Measurements from ENCODE around the gene SPINK4.

SPINK4 gene

DNA sequence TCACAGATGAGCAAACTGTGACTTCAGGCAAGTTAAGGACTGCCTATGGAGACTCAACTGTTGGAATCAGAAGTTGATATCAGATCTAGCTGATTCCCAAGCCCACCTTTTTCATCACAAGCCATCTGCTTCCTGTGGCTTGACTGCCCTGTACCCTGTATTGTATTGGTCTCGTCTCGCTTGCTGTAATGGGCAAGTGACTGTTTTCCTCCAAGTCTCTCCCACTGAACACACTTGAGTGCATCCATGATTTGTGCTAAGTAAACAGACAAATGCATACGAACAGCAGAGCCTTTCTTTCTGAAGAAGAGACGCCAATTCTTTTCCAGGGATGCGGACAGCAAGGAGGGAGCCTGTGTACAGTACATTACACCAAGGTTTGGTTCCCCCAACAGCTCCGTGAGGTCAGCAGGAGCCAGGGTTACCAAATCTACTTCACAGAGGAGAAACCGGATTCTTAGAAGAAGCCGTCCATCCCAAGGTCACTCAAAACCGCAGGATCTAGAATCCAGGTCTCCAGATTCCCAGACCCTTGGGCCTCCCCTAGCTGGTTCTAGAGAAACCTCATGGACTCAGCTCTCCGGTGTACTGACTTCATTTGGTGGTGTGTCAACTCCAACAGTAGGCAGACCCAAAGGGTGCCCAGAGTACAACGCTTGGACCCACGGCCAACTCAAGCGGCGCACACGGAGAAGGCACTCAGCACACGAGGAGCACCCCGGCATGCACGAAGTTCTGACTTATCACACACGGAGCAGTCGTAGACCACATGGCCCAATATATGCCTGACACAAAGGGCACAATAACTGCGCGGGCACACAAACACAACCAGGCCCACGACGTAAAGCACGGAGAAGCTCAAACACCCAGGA lies 23.4 kb downstream of the SPINK4 start:
- DNase-seq = peak; percentile 20

DNA sequence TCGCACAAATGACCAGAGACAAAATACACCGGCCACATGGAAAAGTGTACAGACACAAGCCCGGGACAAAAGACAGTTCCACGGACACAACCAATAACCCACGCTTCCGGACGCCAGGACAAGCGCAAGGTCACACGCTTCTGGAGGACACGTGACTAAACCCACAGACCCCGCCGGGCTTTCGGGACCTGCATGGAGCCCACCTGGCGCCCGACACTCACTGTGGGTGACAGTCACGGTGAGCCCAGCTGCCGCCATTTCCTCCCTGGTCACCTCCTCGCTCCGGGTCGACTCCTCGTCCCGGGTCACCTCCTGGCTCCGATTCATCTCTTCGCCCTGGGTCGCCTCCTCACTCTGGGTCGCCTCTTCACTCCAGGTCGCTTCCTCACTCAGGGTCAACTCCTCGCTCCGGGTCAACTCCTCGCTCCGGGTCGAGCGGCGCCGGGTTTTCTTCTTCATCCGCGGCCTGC lies 24.1 kb downstream of the SPINK4 start:
- peak; percentile 37 for DNase-seq

GRCh38 chr9:33264473-33265177 lies 24.7 kb downstream of the SPINK4 start, which contains the start of the genes BAG1 and CHMP5:
BAG1 (minus strand) TSS chr9:33264708.
CHMP5 (plus strand) TSS chr9:33265049; CDS start chr9:33265079, 30 bp downstream.
- DNase-seq = peak; percentile 100

- DNase-seq = no peak
These were observed 25.4 kb downstream of the SPINK4 start for GRCh38 chr9:33265211-33265865.

GRCh38 chr9:33267151-33267767 lies 27.3 kb downstream of the SPINK4 start:
- no peak for DNase-seq

- no peak for DNase-seq
These were observed 30.2 kb downstream of the SPINK4 start for GRCh38 chr9:33270146-33270545.

DNA sequence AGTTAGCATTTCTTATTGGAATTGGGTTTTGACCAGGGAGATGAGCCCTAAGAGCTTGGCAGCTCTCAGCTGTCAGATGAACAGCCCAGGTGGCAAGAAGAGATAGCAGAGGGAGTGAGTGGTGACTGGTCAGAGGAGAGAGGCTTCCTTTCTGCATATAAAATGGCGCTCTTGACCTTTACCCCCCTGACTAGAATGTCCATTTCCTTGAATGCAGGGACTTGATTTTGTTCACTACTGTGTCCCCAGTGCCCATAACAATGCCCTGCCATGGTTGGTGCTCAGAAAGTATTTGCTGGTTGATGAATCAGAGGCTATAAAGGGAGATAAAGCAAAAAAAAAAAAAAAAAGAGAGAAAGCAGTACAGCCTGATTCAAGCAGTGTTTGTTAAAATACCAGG lies 32.1 kb downstream of the SPINK4 start:
- DNase-seq = no peak

- DNase-seq = no peak
These were observed 33.5 kb downstream of the SPINK4 start for GRCh38 chr9:33273266-33273971.

- DNase-seq = no peak
These were observed 34.0 kb downstream of the SPINK4 start for GRCh38 chr9:33273972-33274328.

DNA sequence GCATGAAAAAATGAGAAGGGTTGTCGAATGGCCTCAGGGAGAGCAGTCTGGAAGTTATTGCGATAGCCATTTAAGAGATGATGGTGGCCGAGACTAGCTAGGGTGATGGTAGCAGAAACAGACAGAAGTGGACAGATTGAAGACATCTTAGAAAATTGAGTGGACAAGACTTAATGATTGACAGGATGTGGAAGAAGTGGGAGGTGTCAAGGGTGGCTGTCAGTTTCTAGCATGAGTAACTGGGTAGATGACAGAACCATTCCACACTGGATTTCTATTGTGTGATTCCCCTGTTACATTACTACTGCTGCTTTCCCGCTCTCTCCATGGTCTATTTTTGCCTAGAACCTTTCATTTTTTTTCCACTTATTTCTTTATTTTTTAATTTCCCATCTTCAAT lies 37.5 kb downstream of the SPINK4 start:
- DNase-seq = no peak

DNA sequence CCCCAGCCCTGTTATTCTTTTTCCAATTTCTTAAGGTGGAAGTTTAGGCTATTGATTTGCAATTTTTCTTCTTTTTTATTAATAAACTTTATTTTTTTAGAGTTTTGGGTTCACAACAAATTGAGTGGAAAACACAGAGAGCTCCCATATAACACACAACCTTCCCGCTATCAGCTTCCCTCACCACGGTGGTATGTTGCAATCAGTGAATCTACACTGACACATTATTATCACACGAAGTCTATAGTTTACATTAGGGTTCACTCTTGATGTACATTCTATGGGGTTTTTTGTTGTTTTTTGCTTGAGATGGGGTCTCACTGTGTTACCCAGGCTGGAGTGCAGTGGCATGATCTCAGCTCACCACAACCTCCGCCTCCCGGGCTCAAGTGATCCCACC lies 45.5 kb downstream of the SPINK4 start:
- DNase-seq = no peak

GRCh38 chr9:33287087-33287490 lies 47.1 kb downstream of the SPINK4 start:
- peak; percentile 58 for DNase-seq

GRCh38 chr9:33288235-33288634 lies 48.3 kb downstream of the SPINK4 start:
- DNase-seq = no peak

- DNase-seq = no peak
These were observed 49.0 kb downstream of the SPINK4 start for GRCh38 chr9:33288828-33289483.

DNA sequence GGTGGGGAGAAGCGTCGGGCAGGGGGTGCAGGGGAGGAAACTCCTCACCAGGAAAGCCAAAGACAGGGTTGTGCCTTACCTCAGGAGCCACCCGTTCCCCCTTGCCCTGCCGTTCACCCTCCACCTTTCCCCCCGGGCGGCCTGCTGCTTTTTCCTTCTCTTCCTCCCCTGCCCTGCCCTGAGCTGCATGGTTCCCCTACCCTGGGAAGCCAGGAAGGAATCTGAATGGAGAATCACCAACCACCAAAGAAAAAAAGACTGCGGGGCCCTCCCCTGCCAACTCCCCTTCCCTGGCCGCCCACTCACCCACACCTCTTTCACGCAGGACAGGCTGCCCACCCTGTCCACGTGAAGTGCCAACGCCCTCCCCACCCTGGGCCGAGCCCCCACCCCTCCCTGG lies 49.5 kb downstream of the SPINK4 start:
- peak; percentile 44 for DNase-seq

DNA sequence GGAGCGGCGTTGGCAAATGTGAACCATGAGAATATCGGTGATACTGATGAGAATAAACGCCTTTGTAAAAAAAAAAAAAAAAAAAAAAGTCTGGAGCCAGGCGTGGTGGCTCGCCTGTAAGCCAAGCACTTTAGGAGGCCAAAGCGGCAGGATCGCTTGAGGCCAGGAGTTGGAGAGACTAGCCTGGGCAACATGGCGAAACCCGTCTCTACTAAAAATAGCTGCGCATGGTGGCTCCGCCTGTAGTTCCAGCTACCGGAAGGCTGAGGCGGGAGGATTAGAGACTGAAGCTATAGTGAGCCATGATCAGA lies 49.9 kb downstream of the SPINK4 start:
- no peak for DNase-seq

DNA sequence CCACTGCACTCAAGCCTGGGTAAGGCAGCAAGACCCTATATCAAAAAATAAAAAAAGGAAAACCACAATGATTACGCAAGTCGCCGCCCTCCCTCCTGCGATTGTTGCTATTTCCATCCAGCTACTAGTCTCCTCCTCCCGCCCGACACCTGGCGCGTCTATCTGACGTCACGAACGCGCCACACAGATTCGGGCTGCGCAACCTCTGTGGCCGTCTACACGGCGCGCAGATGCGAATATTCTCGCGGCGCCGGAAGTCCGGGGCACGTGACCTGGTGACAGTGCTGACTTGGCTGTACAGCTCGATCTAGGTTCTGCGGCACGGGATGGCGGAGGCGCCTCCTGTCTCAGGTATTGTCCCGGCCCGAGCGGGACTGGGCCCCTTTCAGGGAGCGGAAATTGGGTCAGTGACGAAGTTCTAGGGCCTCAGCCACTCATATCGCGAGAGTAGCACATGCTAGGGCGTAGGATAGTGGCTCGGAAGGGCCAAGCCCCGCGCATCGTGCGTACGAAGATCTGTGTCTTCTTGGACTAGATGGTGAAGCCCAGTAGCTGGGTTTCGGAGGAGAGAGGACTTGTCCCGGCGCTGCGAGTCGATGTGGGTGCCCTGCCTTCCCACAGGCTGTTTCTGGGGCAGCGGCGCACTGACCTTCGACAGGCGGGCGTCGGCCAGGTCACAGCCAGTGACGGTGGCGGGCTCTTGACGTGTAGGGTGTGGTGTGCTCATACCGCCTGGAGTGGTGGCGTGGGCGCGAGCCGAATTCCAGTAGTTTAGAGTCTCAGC lies 50.5 kb downstream of the SPINK4 start, which contains the start of gene NFX1:
NFX1 (plus strand) TSS at position 270 of the 784 bp plus-strand sequence; CDS start at position 327, 57 bp downstream.
- peak; percentile 98 for DNase-seq

- DNase-seq = no peak
These were observed 51.0 kb downstream of the SPINK4 start for GRCh38 chr9:33291031-33291397.

- no peak for DNase-seq
These were observed 51.9 kb downstream of the SPINK4 start for GRCh38 chr9:33291901-33292300.

GRCh38 chr9:33293782-33294181 lies 53.8 kb downstream of the SPINK4 start:
- no peak for DNase-seq

Measured in stimulated activated CD4-positive, alpha-beta T cell treated with anti-CD3 and anti-CD28 coated beads, Interleukin-4, amount 100 ng/mL, for 24 hours (primary cell).